Colonic mucosa (tissue), 4 donors: ENCODE data around the gene RNF115. TPM values are rescaled to one million over a fixed set of nuclear protein-coding genes. Genes with fewer than 3 reads are reported as not detected.
"Not testable (repeated sequence)": the region's sequence is repeated elsewhere in the genome, so short reads cannot be mapped to it uniquely, and the experiment has no call there.

Source experiments
- DNase-seq: peaks from one replicate; pipeline ENCODE4 v3.0.0-alpha.2; 2020
- H3K27ac ChIP-seq: fragments of 200-600 bp; one replicate; pipeline ENCODE4 v1.8.0; 2021
- H3K27me3 ChIP-seq: fragments of 200-600 bp; one replicate; pipeline ENCODE4 v1.8.0; 2021
- H3K36me3 ChIP-seq: fragments of 200-600 bp; one replicate; pipeline ENCODE4 v1.8.0; 2021
- H3K4me1 ChIP-seq: fragments of 200-600 bp; one replicate; pipeline ENCODE4 v1.8.0; 2021; ENCODE audit warnings: mild to moderate bottlenecking
- H3K4me3 ChIP-seq: fragments of 200-600 bp; one replicate; pipeline ENCODE4 v1.8.0; 2021
- H3K9ac ChIP-seq, 2 donors: one replicate each; pipeline ENCODE4 v1.7.0; 2013; ENCODE audit warnings: control low read depth in 2 of 2, low read depth in 2 of 2, low read length in 2 of 2
- H3K9me3 ChIP-seq: fragments of 200-600 bp; one replicate; pipeline ENCODE4 v1.8.0; 2021
- intact Hi-C: fragments of 100-400 bp; cut with DNase I; formaldehyde crosslinking; loops from one replicate; pipeline ENCODE4 v1.14.1; 2022
- total RNA-seq, 2 donors: library from RNA; stranded (reverse); fragmentation: NEBNext Ultra II Directional in 1 of 2; extraction: Animal tissue kit (Norgen Biotek cat#: 25700) in 1 of 2; gene quantifications; one replicate each; pipeline ENCODE4 v1.2.1, GENCODE V29; 2021
- TF ChIP-seq, protein P1 (sequence below): fragments of 200-600 bp; IDR thresholded peaks from one replicate; pipeline ENCODE4 v1.8.0; 2022; ENCODE audit warnings: antibody characterized with exemption, mild to moderate bottlenecking
- donor health status: healthy.
- donor health status: DM: no; HTN: no; CAD: no.
- donor health status: DM: no; HTN: no; CAD: no.

RNF115 gene
- total RNA-seq, 2 donors from 2014 or later, result 6.4 to 6.9 TPM

DNA sequence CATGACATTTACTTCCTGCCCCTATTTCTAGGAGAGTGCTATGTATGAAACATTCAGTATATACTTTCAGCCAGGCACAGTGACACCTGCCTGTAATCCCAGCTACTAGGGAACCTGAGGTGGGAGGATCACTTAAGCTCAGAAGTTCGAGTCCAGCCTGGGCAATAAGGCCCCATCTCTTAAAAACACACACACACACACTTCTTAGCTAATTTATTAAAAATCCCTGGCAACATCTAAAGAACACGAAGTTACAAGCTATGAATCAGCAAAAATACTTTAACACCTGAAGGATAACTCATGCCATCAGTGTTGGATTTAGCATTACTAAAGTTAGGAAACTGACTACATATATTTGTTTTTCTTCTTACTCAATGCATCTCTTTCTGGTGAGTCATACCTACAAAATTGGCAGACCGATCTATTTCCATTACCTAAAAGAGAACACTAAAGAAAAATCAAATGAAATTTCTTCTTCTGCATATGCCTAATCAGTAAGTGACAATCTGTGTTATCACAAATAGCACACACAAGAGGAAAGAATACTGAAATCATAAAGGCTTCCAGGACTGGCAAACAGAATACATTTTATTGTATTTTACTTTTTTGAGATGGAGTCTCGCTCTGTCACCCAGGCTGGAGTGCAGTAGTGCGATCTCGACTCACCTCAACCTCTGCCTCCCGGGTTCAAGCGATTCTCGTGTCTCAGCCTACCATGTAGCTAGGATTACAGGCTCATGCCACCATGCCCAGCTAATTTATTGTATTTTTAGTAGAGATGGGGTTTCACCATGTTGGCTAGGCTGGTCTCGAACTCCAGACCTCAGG, 41.4 kb downstream of the RNF115 start:
- no peak overlapping the region for H3K4me3 ChIP-seq
- TF ChIP-seq, protein P1, sequence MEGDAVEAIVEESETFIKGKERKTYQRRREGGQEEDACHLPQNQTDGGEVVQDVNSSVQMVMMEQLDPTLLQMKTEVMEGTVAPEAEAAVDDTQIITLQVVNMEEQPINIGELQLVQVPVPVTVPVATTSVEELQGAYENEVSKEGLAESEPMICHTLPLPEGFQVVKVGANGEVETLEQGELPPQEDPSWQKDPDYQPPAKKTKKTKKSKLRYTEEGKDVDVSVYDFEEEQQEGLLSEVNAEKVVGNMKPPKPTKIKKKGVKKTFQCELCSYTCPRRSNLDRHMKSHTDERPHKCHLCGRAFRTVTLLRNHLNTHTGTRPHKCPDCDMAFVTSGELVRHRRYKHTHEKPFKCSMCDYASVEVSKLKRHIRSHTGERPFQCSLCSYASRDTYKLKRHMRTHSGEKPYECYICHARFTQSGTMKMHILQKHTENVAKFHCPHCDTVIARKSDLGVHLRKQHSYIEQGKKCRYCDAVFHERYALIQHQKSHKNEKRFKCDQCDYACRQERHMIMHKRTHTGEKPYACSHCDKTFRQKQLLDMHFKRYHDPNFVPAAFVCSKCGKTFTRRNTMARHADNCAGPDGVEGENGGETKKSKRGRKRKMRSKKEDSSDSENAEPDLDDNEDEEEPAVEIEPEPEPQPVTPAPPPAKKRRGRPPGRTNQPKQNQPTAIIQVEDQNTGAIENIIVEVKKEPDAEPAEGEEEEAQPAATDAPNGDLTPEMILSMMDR, result no peak
- H3K27me3 ChIP-seq, result no peaks in the 10 kb centered on the region
- peaks cover 4% of the 10 kb centered on the region for H3K4me1 ChIP-seq
- intact Hi-C loops, result no loop called here
- H3K27ac ChIP-seq, result no peak overlapping the region
- no peak for DNase-seq
- no peaks in the 10 kb centered on the region for H3K9me3 ChIP-seq
- H3K36me3 ChIP-seq, result no peaks in the 10 kb centered on the region
- no peak overlapping the region for H3K9ac ChIP-seq

DNA sequence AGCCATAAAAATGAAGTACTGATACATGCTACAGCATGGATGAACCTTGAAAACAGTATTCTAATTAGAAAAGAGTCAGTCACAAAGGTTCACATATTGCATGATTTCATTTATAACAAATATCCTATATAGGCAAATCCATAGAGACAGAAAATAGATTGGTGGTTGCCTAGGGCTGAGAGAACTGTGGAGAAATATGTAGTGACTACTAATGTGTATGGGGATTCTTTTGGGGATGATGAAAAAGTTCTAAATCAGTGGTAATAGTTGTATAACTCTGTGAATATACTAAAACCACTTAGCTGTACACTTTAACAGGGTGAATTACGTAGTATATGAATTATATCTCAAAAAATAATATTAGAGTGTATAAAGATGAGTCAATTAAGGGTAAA, 45.8 kb downstream of the RNF115 start:
- intact Hi-C loops, result no loop called here
- no peak overlapping the region for H3K27ac ChIP-seq
- no peaks in the 10 kb centered on the region for H3K9me3 ChIP-seq
- no peaks in the 10 kb centered on the region for H3K4me1 ChIP-seq
- no peaks in the 10 kb centered on the region for H3K36me3 ChIP-seq
- H3K9ac ChIP-seq, result no peak overlapping the region
- TF ChIP-seq, protein P1, result no peak
- no peak overlapping the region for H3K4me3 ChIP-seq
- no peaks in the 10 kb centered on the region for H3K27me3 ChIP-seq
- no peak for DNase-seq

DNA sequence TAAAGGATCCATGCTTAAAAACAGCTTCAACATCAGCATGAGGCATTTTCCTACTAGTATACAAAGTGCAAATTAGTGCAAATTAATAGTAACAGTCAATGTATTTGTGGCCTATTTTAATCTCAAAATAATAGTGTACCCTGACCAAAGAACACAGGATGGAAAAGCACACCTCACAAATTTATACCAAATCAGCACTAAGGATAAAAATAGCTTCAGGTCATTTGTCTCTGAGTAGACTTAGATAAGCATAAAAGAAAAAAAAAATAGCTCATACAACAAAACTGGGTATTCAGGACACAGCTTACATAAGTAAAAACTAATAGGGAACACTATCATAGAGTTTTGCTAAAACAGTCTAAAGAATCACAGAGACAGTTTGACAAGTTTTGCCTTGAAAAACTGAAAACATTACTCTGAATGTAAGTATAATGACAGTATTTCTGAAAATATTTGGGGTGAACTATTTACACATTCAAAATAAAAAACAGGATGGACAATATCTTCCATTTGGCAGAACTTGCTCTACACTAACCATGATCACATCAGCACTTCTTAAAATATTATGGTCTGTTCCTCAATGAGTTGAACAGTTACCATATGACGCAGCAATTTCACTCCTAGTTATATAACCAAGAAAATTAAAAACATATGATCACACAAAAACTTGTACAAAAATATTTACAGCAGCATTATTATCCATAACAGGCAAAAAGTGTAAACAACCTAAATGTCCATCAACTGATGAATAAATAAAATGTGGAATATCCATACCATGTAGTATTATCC, 46.3 kb downstream of the RNF115 start:
- TF ChIP-seq, protein P1, result no peak
- Histone ChIP-seq H3K27me3 (no peaks in the 10 kb centered on the region), H3K36me3 (no peaks in the 10 kb centered on the region), H3K27ac (no peak overlapping the region), H3K4me3 (no peak overlapping the region), H3K9me3 (no peaks in the 10 kb centered on the region), H3K9ac (no peak overlapping the region), H3K4me1 (no peaks in the 10 kb centered on the region)
- no peak for DNase-seq
- intact Hi-C loops, result no loop called here

DNA sequence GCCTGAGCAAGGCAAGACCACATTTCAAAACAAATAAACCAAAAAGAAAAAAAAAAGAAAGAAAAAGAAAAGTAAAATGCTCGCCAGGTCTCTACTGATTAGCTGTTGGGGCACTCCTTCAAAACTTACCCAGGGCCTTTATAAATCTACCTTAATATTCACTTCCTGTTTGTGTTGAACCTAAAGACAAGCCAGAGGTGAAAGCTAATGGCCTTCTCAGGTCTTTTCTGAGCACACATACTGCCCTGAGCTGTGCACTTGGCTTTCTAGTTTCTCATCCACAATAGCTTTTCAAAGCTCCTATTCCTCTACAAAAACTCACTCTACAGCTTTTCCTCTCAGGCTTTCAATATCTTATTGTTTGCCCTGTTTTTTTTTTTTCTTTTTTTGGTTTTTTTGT, 50.5 kb downstream of the RNF115 start:
- Histone ChIP-seq H3K27ac (no peak overlapping the region), H3K9me3 (no peaks in the 10 kb centered on the region), H3K36me3 (no peaks in the 10 kb centered on the region), H3K27me3 (no peaks in the 10 kb centered on the region), H3K9ac (no peak overlapping the region), H3K4me3 (no peak overlapping the region), H3K4me1 (no peaks in the 10 kb centered on the region)
- TF ChIP-seq, protein P1, result no peak
- intact Hi-C loops, result no loop called here
- DNase-seq, result no peak

DNA sequence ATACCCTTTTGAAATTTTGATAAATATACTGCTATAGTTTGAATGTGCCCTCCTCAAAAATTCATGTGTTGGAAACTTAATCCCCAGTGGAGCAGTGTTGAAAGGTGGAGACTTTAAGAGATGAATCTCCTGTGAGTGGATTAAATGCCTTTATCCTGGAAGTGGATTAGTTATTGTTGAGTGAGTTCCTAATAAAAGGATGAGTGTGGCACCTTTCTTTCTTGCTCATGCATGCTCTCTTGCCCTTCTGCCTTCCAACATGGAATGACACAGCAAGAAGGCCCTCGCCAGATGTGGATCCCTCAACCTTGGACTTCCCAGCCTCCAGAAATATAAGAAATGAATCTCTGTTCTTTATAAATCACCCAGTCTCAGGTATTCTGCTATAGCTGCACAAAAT, 52.8 kb downstream of the RNF115 start:
- Histone ChIP-seq H3K27ac (no peak overlapping the region), H3K27me3 (no peaks in the 10 kb centered on the region), H3K4me1 (no peaks in the 10 kb centered on the region), H3K36me3 (no peaks in the 10 kb centered on the region), H3K9ac (no peak overlapping the region), H3K9me3 (no peaks in the 10 kb centered on the region), H3K4me3 (no peak overlapping the region)
- TF ChIP-seq, protein P1, result no peak
- intact Hi-C loops, result no loop called here
- DNase-seq, result no peak

DNA sequence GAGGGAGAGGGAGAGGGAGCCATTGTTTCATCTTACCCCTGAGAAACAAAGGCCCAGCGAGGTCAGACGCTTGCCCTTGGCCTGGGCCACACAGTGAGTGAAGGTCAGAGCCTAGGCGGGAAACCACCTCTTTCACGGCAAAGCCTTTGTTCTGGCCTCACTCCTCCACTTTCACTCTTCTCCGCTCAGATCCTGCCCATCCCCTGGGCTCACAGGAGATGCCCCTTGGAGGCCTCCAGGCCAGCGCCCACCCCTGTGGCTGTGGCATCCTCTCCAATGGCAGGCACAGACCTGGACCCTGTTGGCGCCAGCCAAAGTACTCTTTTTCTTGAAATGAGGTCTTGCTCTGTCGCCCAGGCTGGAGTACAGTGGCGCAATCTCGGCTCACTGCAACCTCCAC, 55.9 kb downstream of the RNF115 start:
- H3K4me3 ChIP-seq, H3K36me3 ChIP-seq, H3K9me3 ChIP-seq, DNase-seq, H3K27me3 ChIP-seq, H3K4me1 ChIP-seq, H3K27ac ChIP-seq, intact Hi-C loops, H3K9ac ChIP-seq: not testable (repeated sequence)

DNA sequence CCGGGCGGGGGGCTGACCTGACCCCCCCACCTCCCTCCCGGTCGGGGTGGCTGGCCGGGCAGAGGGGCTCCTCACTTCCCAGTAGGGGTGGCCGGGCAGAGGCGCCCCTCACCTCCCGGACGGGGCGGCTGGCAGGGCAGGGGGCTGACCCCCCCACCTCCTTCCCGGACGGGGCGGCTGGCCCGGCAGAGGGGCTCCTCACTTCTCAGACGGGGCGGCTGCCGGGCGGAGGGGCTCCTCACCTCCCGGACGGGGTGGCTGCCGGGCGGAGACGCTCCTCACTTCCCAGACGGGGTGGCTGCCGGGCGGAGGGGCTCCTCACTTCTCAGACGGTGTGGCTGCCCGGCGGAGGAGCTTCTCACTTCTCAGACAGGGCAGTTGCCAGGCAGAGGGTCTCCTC, 57.0 kb downstream of the RNF115 start:
- H3K27ac ChIP-seq, DNase-seq, intact Hi-C loops, H3K4me1 ChIP-seq, H3K36me3 ChIP-seq, H3K27me3 ChIP-seq, H3K9ac ChIP-seq, H3K4me3 ChIP-seq, H3K9me3 ChIP-seq: not testable (repeated sequence)

DNA sequence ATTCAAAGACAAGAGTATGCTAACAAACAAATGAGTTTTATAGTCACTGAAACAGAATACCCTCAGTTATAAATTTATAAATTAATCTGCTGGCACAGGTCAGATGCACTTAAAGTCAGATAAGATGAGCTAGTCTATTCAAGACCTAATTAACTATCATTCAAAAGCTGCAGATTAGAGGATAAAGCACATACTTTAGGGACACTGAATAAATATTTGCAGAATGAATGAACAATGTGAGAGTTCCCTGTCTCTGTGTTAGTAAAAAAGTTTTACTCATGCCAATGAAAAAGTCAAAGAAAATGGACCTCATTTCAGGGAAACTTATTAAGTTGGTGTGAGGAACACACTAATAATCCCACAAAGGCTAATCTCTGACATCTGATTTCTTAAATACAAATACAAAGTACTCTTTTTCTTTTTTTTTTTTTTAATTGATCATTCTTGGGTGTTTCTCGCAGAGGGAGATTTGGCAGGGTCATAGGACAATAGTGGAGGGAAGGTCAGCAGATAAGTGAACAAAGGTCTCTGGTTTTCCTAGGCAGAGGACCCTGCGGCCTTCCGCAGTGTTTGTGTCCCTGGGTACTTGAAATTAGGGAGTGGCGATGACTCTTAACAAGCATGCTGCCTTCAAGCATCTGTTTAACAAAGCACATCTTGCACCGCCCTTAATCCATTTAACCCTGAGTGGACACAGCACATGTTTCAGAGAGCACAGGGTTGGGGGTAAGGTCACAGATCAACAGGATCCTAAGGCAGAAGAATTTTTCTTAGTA, 58.1 kb downstream of the RNF115 start:
- intact Hi-C loops, H3K4me1 ChIP-seq, H3K4me3 ChIP-seq, H3K27ac ChIP-seq, DNase-seq, H3K36me3 ChIP-seq, H3K27me3 ChIP-seq, H3K9ac ChIP-seq, H3K9me3 ChIP-seq: not testable (repeated sequence)
